BJ (cell line): ENCODE measurements around the gene PTPRU. TPM values are rescaled to one million over a fixed set of nuclear protein-coding genes. Genes with fewer than 3 reads are reported as not detected.
A peak's percentile ranks its signal among the peaks of the same experiment; 100 is the strongest.

Experiments
- CTCF ChIA-PET: fragments of 350-600 bp; formaldehyde crosslinking; extraction: SDS; loops from one replicate; lab custom pipeline; 2021; ENCODE audit warnings: antibody characterized with exemption, inconsistent platforms; lab: Yijun Ruan, JAX
- POLR2A ChIA-PET: fragments of 300-600 bp; sonication (Branson Sonifier 250); formaldehyde crosslinking; extraction: SDS; loops from one replicate; lab custom pipeline; 2021; ENCODE audit warnings: antibody characterized with exemption; lab: Charles Lee
- DNase-seq: peaks from one replicate; pipeline ENCODE4 v3.0.0-alpha.2; 2011; ENCODE audit warnings: low read depth
- H3K27me3 ChIP-seq: 2 replicates; pipeline ENCODE4 v1.6.0; 2011; ENCODE audit warnings: low read length; ENCODE audit not compliant: control insufficient read depth, insufficient read depth
- H3K36me3 ChIP-seq: 2 replicates; pipeline ENCODE4 v1.5.1; 2011; ENCODE audit warnings: low read length; ENCODE audit not compliant: control insufficient read depth, insufficient read depth
- H3K4me3 ChIP-seq: 2 replicates; pipeline ENCODE4 v1.5.1; 2011; ENCODE audit warnings: low read depth, mild to moderate bottlenecking, control low read depth, low read length
- CTCF ChIP-seq: IDR thresholded peaks from 2 replicates; pipeline ENCODE4 v1.5.1; 2011; ENCODE audit warnings: low read depth, mild to moderate bottlenecking, control low read depth, inconsistent platforms, low read length, moderate library complexity; ENCODE audit not compliant: insufficient read depth
- polyA plus RNA-seq: library from polyadenylated mRNA; depleted of rRNA; stranded (reverse); fragments of >200 nt; gene quantifications from 2 replicates; pipeline ENCODE4 v1.2.3, GENCODE V29; 2011

Gene PTPRU
- polyA plus RNA-seq, 1 experiment = 19.8 TPM

DNA sequence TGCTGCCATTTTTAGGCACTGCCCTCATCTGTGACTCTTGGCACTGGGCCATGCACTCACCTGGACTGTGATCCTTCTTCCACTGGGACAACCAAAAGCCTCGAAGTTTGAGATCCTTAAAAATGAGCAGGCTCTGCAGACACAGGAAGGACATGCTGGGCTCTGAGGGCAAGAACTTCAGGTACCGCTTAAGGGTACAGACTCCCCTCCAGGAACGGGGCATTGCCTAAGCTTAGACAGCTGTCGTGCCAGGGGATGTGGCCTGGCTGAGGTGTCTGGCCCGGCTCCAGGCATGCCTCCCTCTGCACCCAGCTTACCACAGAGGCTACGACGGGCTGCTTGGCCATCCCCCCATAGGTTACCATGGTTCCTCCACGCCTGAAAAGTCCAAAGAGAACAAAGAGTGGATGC is 40.4 kb upstream of the PTPRU start:
- Histone ChIP-seq H3K36me3 (peaks cover 14% of the 10 kb centered on the region), H3K4me3 (no peak overlapping the region), H3K27me3 (no peaks in the 10 kb centered on the region)
- ChIA-PET CTCF (interaction anchor here (1.1 to 11.8 kb wide), 5 partner anchors 14 to 316 kb away, joined by 3 to 203 read pairs (median 20); partner anchors contain the start of gene SRSF4), POLR2A (no interaction called here)
- DNase-seq = no peak
- no peak for TF ChIP-seq CTCF

- ChIA-PET POLR2A (no interaction called here), CTCF (interaction anchor here (0.6 to 11.8 kb wide), 19 partner anchors 9 to 1325 kb away, joined by 3 to 203 read pairs (median 4); partner anchors contain the start of gene SRSF4)
- H3K4me3 ChIP-seq = no peak overlapping the region
- peaks cover 13% of the 10 kb centered on the region for H3K36me3 ChIP-seq
- no peaks in the 10 kb centered on the region for H3K27me3 ChIP-seq
- DNase-seq = peak; percentile 88
- TF ChIP-seq CTCF = no peak
These were observed 39.3 kb upstream of the PTPRU start for GRCh38 chr1:29196863-29197589.

DNA sequence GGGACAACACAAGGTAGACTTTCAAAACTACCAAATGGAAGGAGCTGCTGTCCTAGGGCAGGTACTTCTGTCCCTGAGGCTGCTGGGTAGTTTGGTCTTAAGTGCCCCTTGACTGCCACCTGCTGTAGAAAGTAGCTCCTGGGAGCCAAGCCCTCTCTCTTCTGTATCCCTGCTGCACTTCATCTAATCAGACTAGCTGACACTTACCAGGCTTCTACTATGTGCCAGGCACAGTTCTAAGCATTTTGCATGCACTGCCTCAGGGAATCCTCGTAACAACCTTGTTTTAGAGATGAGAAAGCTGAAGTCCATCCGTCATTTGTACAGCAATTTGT is 38.8 kb upstream of the PTPRU start:
- H3K36me3 ChIP-seq = peaks cover 12% of the 10 kb centered on the region
- H3K27me3 ChIP-seq = no peaks in the 10 kb centered on the region
- no peak for DNase-seq
- ChIA-PET CTCF (interaction anchor here (0.6 to 11.8 kb wide), 19 partner anchors 8 to 1324 kb away, joined by 3 to 203 read pairs (median 4); partner anchors contain the start of genes SRSF4 and YTHDF2), POLR2A (no interaction called here)
- TF ChIP-seq CTCF = peak; percentile 60
- H3K4me3 ChIP-seq = no peak overlapping the region

- CTCF ChIA-PET = interaction anchor here (0.7 to 11.8 kb wide), 14 partner anchors 8 to 1324 kb away, joined by 3 to 203 read pairs (median 4); partner anchors contain the start of genes SRSF4 and YTHDF2
- no peaks in the 10 kb centered on the region for H3K27me3 ChIP-seq
- TF ChIP-seq CTCF = no peak
- no peak for DNase-seq
- POLR2A ChIA-PET = no interaction called here
- H3K36me3 ChIP-seq = peaks cover 12% of the 10 kb centered on the region
- H3K4me3 ChIP-seq = no peak overlapping the region
These were observed 38.3 kb upstream of the PTPRU start for GRCh38 chr1:29197993-29198392.

- H3K27me3 ChIP-seq = no peaks in the 10 kb centered on the region
- no peak for DNase-seq
- peaks cover 7% of the 10 kb centered on the region for H3K36me3 ChIP-seq
- TF ChIP-seq CTCF = no peak
- no peak overlapping the region for H3K4me3 ChIP-seq
- CTCF ChIA-PET = interaction anchor here (0.8 to 11.8 kb wide), 8 partner anchors 19 to 321 kb away, joined by 3 to 203 read pairs (median 11); partner anchors contain the start of genes SRSF4 and TMEM200B
- POLR2A ChIA-PET = no interaction called here
These were observed 35.3 kb upstream of the PTPRU start for GRCh38 chr1:29200906-29201594.
